SH-SY5Y (cell line): ENCODE results near the gene MGAT4C.

Source experiments
- GATA2 ChIP-seq: IDR thresholded peaks from 2 replicates; pipeline ENCODE4 v1.6.1; 2011; ENCODE audit warnings: mild to moderate bottlenecking, low read depth, low read length
- GATA3 ChIP-seq: IDR thresholded peaks from 2 replicates; pipeline ENCODE4 v1.6.1; 2011; ENCODE audit warnings: low read depth, mild to moderate bottlenecking, low read length, moderate library complexity

MGAT4C gene

GRCh38 chr12:86188226-86188625 lies 68.0 kb downstream of the MGAT4C start:
- no peak for TF ChIP-seq GATA3
- no peak for TF ChIP-seq GATA2

GRCh38 chr12:86186449-86186848 lies 69.7 kb downstream of the MGAT4C start:
- TF ChIP-seq GATA3 (no peak), GATA2 (no peak)

DNA sequence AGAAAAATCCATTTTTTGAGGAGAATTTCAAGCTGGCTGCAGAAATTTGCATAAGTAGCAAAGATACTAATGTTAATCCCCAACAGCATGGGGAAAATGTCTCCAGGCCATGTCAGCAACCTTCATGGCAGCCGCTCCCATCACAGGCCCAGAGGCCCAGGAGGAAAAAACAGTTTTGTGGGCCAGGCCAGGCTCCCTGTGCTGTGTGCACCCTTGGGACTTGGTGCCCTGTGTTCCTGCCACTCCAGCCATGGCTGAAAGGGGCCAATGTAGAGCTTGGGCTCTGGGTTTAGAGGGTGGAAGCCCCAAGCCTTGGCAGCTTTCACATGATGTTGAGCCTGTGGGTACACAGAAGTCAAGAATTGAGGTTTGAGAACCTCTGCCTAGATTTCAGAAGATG lies 76.3 kb downstream of the MGAT4C start:
- no peak for TF ChIP-seq GATA2
- TF ChIP-seq GATA3: no peak

DNA sequence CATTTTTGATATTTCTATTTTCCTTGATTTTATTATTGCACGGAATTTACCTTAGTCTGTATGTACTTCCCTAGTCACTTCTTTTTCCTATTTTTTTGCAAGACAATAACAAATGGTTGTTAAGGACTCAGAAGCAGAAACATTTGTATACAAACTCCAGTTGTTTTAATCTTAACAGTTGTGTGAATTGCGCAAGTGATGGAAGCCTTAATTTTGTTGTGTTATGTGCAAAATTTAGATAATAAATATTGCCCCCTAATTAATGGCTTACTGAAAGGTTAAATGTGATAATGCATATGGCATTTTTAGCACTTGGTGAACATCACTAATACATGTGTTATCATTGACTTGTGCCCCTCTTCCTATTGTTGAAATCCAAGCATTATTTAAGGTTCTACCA lies 82.0 kb downstream of the MGAT4C start:
- TF ChIP-seq GATA3 (no peak), GATA2 (no peak)

GRCh38 chr12:86172913-86173443 lies 83.2 kb downstream of the MGAT4C start:
- no peak for TF ChIP-seq GATA2
- no peak for TF ChIP-seq GATA3

GRCh38 chr12:86170051-86170450 lies 86.1 kb downstream of the MGAT4C start:
- TF ChIP-seq GATA2 (no peak), GATA3 (no peak)

DNA sequence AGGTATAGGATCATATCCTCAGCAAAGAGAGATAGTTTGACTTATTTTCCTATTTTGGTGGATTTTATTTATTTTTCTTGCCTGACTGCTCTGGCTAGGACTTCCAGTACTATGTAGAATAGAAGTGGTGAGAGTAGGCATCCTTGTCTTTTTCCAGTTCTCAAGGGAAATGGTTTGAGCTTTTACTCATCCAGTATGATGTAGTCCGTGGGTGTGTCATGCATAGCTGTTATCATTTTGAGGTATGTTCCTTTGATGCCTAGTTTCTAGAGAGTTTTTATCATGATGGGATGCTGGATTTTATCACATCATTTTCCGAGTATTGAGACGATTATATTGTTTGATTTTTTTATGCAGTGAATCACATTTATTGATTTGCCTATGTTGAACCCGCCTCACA lies 97.2 kb downstream of the MGAT4C start:
- TF ChIP-seq GATA2: no peak
- no peak for TF ChIP-seq GATA3

GRCh38 chr12:86154620-86155019 lies 101.6 kb downstream of the MGAT4C start:
- peak; percentile 68; the same call in 1 of the 2 replicates for TF ChIP-seq GATA3
- TF ChIP-seq GATA2: peak; percentile 31; the same call in 1 of the 2 replicates

GRCh38 chr12:86148612-86149011 lies 107.6 kb downstream of the MGAT4C start:
- TF ChIP-seq GATA3 (no peak), GATA2 (no peak)

DNA sequence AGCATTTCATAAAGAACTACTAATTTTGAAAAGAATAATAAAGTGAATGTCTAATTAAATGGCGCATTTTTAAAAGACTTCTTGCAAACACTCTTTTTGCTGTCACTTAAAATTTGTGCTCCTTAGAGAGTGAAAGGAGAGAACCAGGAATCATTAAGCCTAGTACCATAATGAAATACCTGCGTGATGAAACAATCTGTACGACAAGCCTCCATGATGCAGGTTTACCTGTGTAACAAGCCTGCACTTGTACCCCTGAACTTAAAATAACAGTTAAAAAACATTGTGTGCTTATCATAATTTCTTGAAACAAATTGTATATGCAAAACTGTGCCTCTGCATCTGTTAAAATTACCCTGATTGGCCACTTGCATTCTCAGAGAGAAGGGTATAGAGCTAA lies 108.1 kb downstream of the MGAT4C start:
- TF ChIP-seq GATA3: no peak
- TF ChIP-seq GATA2: no peak

DNA sequence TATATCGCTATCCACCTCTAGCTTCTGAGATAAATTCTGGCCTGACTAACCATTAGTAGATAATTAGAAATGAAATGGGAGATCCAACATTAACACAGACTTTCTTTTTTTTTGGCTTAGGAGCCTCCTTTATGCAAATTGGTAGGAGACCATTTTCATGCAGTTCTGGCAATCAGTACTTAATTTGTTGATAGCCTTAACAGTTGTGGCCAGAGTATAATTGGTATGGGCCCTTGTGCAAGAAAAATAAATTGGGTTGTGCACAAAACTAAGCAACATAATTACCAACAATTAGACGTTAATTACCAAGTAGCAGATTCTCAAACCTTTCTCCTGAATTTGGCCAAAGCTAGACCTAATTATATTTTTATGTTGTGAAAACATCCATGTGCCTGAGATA lies 111.0 kb downstream of the MGAT4C start:
- TF ChIP-seq GATA3: no peak
- TF ChIP-seq GATA2: no peak

DNA sequence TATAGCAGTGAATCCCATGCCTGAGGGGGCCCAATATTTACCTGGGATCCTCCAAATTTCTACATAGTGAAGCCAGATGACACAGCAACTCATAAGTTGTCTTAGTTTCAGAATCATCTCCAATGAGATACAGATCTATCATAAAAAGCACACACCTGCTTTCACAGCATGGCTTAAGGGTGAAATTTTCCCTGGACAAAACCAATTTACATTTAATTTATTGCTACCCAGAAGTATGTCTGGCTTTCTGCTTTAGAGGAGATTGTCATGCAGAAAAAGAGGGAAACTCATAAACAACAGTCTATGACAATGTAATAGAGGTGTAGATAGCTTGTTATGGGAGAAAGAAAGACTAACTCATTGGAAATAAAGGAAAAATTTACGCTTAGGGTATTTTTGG lies 113.0 kb downstream of the MGAT4C start:
- TF ChIP-seq GATA3 (no peak), GATA2 (no peak)

DNA sequence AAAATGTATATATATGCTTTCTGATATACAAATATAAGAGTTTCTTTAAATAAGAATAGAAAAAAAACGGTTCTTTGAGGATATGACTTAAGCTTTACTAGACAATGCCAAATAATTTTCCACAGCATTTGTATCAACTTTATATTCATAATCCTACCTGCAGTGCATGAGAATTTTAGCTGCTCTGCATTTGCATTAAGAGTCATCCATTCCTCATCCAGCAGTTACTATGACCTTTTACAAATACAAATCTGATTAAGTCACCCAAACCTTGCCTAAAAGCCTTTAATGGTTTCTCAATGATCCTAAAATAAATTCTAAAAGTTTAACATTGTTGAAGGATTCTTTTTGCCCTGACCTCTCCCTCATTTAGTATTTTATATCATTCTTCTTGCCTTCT lies 116.5 kb downstream of the MGAT4C start:
- no peak for TF ChIP-seq GATA3
- TF ChIP-seq GATA2: no peak

- TF ChIP-seq GATA3: no peak
These were observed 117.4 kb downstream of the MGAT4C start for GRCh38 chr12:86138770-86139169.

- TF ChIP-seq GATA2 (no peak), GATA3 (no peak)
These were observed 118.3 kb downstream of the MGAT4C start for GRCh38 chr12:86137936-86138335.

GRCh38 chr12:86134561-86134960 lies 121.6 kb downstream of the MGAT4C start:
- TF ChIP-seq GATA2: no peak
- TF ChIP-seq GATA3: no peak
